Gastroesophageal sphincter (tissue), 3 donors: ENCODE results near the gene HYOU1.

Source experiments
- EP300 ChIP-seq: sonication (generic); formaldehyde crosslinking; IDR thresholded peaks from one replicate; pipeline ENCODE4 v1.6.1; 2017; ENCODE audit warnings: antibody characterized with exemption, mild to moderate bottlenecking
- POLR2A ChIP-seq, 2 donors: fragments of 450-650 bp; IDR thresholded peaks; one replicate each; pipeline ENCODE4 v1.6.1; 2017; ENCODE audit warnings: antibody characterized with exemption in 2 of 2, mild to moderate bottlenecking in 2 of 2, moderate library complexity in 1 of 2
- POLR2AphosphoS5 ChIP-seq: sonication (generic); formaldehyde crosslinking; IDR thresholded peaks from one replicate; pipeline ENCODE4 v1.6.1; 2017; ENCODE audit warnings: antibody characterized with exemption
- TF ChIP-seq, protein P1 (sequence below), 4 experiments: fragments of 200-600 bp in 2 of 4; fragments of 450-650 bp in 2 of 4; sonication (generic) in 1 of 4; IDR thresholded peaks; one replicate each; pipeline ENCODE4 v1.5.1; 2017 to 2019; ENCODE audit warnings: antibody characterized with exemption in 4 of 4, mild to moderate bottlenecking in 2 of 4, moderate library complexity in 2 of 4

DNA sequence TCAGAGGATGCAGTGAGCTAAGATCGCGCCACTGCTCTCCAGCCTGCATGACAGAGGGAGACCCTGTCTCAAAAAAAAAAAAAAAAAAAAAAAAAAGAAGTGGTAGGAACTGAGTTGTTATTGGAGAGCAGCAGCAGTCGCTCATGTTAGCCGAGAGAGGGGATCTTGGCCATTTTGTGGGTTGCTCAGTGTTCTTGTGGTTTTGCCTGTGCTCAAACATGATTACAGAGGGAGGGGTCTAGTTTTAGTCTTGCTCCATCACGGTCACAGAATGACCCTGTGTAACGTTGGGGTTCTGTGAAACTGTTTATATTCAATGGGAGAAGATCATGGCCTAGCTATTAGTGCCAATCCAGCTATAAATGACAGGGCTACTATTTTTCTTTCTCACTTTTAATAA lies 42.7 kb upstream of the HYOU1 start:
- TF ChIP-seq, protein P1, sequence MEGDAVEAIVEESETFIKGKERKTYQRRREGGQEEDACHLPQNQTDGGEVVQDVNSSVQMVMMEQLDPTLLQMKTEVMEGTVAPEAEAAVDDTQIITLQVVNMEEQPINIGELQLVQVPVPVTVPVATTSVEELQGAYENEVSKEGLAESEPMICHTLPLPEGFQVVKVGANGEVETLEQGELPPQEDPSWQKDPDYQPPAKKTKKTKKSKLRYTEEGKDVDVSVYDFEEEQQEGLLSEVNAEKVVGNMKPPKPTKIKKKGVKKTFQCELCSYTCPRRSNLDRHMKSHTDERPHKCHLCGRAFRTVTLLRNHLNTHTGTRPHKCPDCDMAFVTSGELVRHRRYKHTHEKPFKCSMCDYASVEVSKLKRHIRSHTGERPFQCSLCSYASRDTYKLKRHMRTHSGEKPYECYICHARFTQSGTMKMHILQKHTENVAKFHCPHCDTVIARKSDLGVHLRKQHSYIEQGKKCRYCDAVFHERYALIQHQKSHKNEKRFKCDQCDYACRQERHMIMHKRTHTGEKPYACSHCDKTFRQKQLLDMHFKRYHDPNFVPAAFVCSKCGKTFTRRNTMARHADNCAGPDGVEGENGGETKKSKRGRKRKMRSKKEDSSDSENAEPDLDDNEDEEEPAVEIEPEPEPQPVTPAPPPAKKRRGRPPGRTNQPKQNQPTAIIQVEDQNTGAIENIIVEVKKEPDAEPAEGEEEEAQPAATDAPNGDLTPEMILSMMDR (IDR thresholded peaks at IDR 0.05), result no peak
- TF ChIP-seq POLR2A (IDR thresholded peaks at IDR 0.05) (no peak), POLR2AphosphoS5 (no peak), EP300 (no peak)
